HL-60/S4 treated with retinoic acid at 250 ng/mL for 4 days and 3 days (cell line): ENCODE measurements around the gene FAM83D.
"Not testable (repeated sequence)": the region's sequence is repeated elsewhere in the genome, so short reads cannot be mapped to it uniquely, and the experiment has no call there.

ENCODE experiments used
- in situ Hi-C: fragments of 300-500 bp; cut with MboI; formaldehyde crosslinking; loops from 2 replicates; pipeline ENCODE4 v1.7.0; 2022; ENCODE audit warnings: low sequenced_read_pairs

FAM83D gene

GRCh38 chr20:38931984-38932383 is 5.8 kb downstream of the FAM83D start:
- in situ Hi-C loops: no loop called here

GRCh38 chr20:38932457-38933120 is 6.4 kb downstream of the FAM83D start:
- in situ Hi-C loops: no loop called here

- in situ Hi-C loops: no loop called here
These were observed 8.3 kb downstream of the FAM83D start for GRCh38 chr20:38934530-38934929.

- in situ Hi-C loops: no loop called here
These were observed 9.1 kb downstream of the FAM83D start for GRCh38 chr20:38935285-38935684.

GRCh38 chr20:38935967-38936407 is 9.8 kb downstream of the FAM83D start:
- in situ Hi-C loops: no loop called here

GRCh38 chr20:38937000-38937399 is 10.8 kb downstream of the FAM83D start:
- in situ Hi-C loops: no loop called here

GRCh38 chr20:38937978-38938473 is 11.8 kb downstream of the FAM83D start:
- in situ Hi-C loops: no loop called here

- in situ Hi-C loops: no loop called here
These were observed 13.5 kb downstream of the FAM83D start for GRCh38 chr20:38939686-38940085.

GRCh38 chr20:38940644-38941043 is 14.4 kb downstream of the FAM83D start:
- in situ Hi-C loops: no loop called here

- in situ Hi-C loops: no loop called here
These were observed 15.6 kb downstream of the FAM83D start for GRCh38 chr20:38941726-38942389.

GRCh38 chr20:38945012-38945411 is 18.8 kb downstream of the FAM83D start:
- in situ Hi-C loops: no loop called here

- in situ Hi-C loops: no loop called here
These were observed 20.6 kb downstream of the FAM83D start for GRCh38 chr20:38946836-38947235.

GRCh38 chr20:38947931-38948362 is 21.7 kb downstream of the FAM83D start:
- in situ Hi-C loops: no loop called here

GRCh38 chr20:38950254-38950653 is 24.0 kb downstream of the FAM83D start:
- in situ Hi-C loops: no loop called here

GRCh38 chr20:38951611-38952010 is 25.4 kb downstream of the FAM83D start:
- in situ Hi-C loops: no loop called here

- in situ Hi-C loops: no loop called here
These were observed 25.9 kb downstream of the FAM83D start for GRCh38 chr20:38952153-38952552.

GRCh38 chr20:38953630-38954340 is 27.6 kb downstream of the FAM83D start:
- in situ Hi-C loops: no loop called here

- in situ Hi-C loops: no loop called here
These were observed 31.1 kb downstream of the FAM83D start for GRCh38 chr20:38957235-38957876.

GRCh38 chr20:38957915-38958485 is 31.8 kb downstream of the FAM83D start:
- in situ Hi-C loops: no loop called here

- in situ Hi-C loops: not testable (repeated sequence)
These were observed 34.0 kb downstream of the FAM83D start for GRCh38 chr20:38960187-38960687.
